Fibroblast of skin of right biceps (primary cell): ENCODE measurements around the gene NR2E1.

Experiments used
- DNase-seq: peaks from one replicate; pipeline ENCODE4 v3.0.0-alpha.2; 2013

Gene NR2E1

GRCh38 chr6:108171918-108172516 is 6.2 kb downstream of the NR2E1 start:
- DNase-seq: no peak

- peak; percentile 40 for DNase-seq
These were observed 8.8 kb downstream of the NR2E1 start for GRCh38 chr6:108174371-108175175.

GRCh38 chr6:108175176-108175591 is 9.4 kb downstream of the NR2E1 start:
- DNase-seq: no peak

- no peak for DNase-seq
These were observed 9.9 kb downstream of the NR2E1 start for GRCh38 chr6:108175592-108176279.

GRCh38 chr6:108176281-108177089 is 10.7 kb downstream of the NR2E1 start:
- no peak for DNase-seq

GRCh38 chr6:108179741-108180140 is 13.9 kb downstream of the NR2E1 start:
- DNase-seq: no peak

GRCh38 chr6:108180266-108180665 is 14.4 kb downstream of the NR2E1 start:
- DNase-seq: no peak

GRCh38 chr6:108180776-108181175 is 15.0 kb downstream of the NR2E1 start:
- no peak for DNase-seq

- no peak for DNase-seq
These were observed 20.4 kb downstream of the NR2E1 start for GRCh38 chr6:108186226-108186625.

- no peak for DNase-seq
These were observed 21.7 kb downstream of the NR2E1 start for GRCh38 chr6:108187519-108187918.

GRCh38 chr6:108193131-108193530 is 27.3 kb downstream of the NR2E1 start:
- no peak for DNase-seq

- no peak for DNase-seq
These were observed 28.0 kb downstream of the NR2E1 start for GRCh38 chr6:108193835-108194234.

GRCh38 chr6:108194503-108194902 is 28.7 kb downstream of the NR2E1 start:
- no peak for DNase-seq

- DNase-seq: no peak
These were observed 29.4 kb downstream of the NR2E1 start for GRCh38 chr6:108195209-108195608.

- DNase-seq: no peak
These were observed 33.1 kb downstream of the NR2E1 start for GRCh38 chr6:108198761-108199498.

GRCh38 chr6:108200186-108200585 is 34.4 kb downstream of the NR2E1 start:
- DNase-seq: no peak

- DNase-seq: no peak
These were observed 34.8 kb downstream of the NR2E1 start for GRCh38 chr6:108200631-108201030.

- DNase-seq: no peak
These were observed 37.6 kb downstream of the NR2E1 start for GRCh38 chr6:108203189-108204112.

- no peak for DNase-seq
These were observed 41.2 kb downstream of the NR2E1 start for GRCh38 chr6:108207013-108207412.

GRCh38 chr6:108209738-108210137 is 43.9 kb downstream of the NR2E1 start:
- no peak for DNase-seq

- no peak for DNase-seq
These were observed 44.7 kb downstream of the NR2E1 start for GRCh38 chr6:108210556-108210955.
